CD4-positive, alpha-beta T cell treated with Interleukin-6 for 4 hours (primary cell): ENCODE measurements around the gene PDE9A.
A peak's percentile ranks its signal among the peaks of the same experiment; 100 is the strongest.
"Not testable (repeated sequence)": the region's sequence is repeated elsewhere in the genome, so short reads cannot be mapped to it uniquely, and the experiment has no call there.

Experiments used
- DNase-seq: peaks from one replicate; pipeline ENCODE4 v3.0.0-alpha.2; 2020; ENCODE audit warnings: mixed read lengths

Gene PDE9A

DNA sequence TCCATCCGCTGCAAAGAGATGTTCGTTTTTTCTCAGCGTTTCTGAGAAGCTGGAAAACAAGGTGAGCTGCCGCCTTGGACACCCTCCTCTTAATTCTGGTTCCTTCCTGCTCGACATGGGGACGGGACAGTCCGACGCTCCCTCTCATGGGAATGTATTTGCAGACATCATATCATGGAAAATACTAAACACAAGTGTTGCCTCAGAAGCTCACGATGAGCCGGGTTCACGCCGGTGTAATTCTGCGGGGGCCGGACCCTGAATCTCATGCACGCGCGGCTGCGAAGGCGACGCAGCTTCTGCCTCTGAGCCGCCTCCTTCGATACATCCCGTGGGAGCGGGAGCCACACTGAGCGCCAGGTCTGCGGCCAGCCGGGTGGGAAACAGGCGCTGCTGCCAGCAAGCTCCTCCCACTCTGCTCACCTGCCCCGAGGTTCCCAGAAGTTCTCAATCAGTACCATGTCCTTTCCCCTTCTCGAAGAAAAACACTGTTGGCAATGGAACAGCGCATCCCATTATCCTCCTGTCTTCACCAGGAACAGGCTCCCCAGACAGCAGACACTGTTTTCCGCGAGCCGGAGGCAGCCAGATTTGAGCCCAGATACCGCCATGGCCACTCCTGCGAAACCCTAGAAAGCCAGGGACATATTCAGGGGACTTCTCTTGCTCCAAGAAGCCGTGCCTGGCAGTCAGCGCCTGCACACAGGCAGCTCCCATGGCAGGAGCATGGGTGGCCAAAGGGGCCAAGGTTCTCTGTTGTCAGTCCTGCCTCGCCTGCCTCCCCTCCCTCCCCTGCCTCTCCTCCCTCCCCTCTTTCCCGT, 127.9 kb downstream of the PDE9A start:
- peak; percentile 41 for DNase-seq

DNA sequence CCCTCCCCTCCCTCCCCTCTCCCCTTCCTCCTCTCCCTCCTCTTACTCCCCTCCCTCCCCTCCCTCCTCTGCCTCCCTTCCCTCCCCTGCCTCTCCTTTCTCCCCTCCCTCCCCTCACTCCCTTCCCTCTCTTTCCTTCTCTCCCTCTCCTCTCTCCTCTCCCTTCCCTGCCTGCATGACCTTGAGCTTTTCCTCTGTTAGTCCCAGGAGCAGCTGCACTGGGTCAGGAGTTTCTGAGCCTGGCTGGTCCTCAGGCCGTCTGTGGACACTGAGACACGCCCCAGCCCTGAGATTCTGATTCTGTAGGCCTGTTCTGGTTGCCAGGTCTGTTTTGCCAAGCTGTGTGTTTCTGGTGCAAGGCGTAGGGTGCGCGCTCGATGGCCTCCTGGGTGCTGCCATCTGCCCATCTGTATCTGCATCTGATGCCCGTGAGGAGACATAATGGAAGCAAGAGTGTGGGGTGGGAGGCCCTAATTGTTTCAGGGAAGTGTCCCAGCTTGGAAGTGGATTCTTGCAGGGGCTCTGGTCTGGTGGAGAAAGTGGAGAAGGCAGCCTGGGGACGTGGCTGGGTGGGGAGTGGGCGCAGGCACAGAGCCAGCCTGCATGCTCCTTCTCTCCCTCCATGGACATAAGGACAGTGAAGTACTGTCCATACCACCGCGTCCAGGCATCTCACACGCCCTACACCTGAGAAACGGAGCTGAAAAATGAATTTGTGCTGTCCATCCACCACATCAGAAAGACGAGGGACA, 128.7 kb downstream of the PDE9A start:
- DNase-seq = no peak

- peak; percentile 11 for DNase-seq
Observed at GRCh38 chr21:42782723-42783242, 129.4 kb downstream of the PDE9A start.

- DNase-seq = peak; percentile 17
Observed at GRCh38 chr21:42784276-42784675, 130.9 kb downstream of the PDE9A start.

GRCh38 chr21:42784896-42785451, 131.6 kb downstream of the PDE9A start:
- no peak for DNase-seq

DNA sequence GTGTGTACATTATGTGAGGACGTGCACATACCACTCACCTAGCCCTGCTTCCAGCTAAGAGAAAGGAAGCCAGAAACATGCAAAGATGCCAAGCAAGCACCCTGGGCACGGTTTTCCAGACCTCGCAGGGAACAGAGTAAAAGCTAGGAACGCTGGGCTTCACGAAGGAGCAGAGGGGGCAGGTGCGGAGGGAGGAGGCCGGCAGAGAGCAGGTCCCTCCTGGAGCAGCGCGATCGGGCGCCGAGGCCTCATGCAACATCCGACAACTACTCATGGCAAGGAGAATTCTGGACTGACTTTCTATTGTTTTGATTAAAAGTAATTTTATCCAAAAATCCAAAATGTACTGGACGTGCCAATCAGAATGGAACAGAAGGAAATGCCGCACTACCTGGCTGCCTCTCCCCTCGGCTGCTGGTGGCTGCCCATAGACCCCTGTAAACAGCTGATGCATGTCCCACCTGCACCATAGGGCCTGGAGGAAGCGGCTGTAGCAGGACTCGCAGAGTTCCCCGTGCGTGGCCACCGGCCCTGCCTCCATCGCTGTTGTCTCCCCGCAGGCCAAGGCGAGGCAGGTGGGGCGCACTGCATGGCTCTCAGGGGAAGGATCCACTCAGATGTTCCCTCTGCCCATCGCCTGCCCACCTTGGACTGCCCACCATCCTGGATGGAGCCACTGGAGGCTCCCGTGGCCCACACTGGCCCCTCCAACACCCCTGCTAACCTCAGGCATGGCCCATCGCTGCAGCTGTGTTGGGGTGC, 132.4 kb downstream of the PDE9A start:
- DNase-seq = no peak

- DNase-seq = no peak
Observed at GRCh38 chr21:42786884-42787283, 133.5 kb downstream of the PDE9A start.

DNA sequence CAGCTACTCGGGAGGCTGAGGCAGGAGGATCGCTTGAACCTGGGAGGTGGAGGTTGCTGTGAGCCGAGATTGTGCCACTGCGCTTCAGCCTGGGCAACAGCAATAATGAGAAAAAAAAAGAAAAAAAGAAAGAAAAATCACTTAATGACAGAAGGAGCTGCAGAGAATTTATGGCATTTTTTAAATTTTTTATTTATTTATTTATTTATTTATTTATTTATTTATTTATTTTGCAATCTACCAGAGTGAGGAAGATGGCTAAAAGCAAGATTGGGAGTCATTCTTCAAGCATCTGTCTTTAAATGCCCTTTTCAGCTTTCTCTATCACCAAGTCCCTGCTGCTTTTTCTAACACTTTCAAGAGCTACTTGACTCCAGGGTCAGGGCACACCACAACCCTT, 134.2 kb downstream of the PDE9A start:
- no peak for DNase-seq

DNA sequence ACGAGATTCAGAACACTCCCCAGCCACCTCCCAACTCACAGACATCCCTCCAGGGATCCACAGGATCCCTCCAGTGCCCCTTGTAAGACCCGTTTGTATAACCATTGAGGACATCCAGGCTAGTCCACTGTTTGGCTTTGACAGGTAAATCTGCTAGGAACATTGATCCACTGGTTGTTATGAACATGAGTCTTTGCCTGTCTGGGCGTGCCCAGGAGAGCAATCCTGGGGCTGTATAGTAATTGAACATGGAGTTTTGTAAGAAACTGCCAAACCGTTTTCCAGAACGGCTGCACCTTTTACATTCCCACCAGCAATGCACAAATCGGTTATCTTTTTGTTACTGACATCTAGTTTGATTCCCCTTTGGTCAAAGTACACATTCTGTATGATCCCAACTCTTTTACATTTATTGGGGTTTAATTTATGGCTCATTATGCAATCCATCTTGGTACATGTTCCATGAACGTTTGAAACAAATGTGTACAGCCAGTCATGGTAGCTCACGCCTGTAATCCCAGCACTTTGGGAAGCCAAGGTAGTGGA, 137.2 kb downstream of the PDE9A start:
- DNase-seq = no peak

GRCh38 chr21:42793774-42794173, 140.4 kb downstream of the PDE9A start:
- DNase-seq = no peak

- DNase-seq = no peak
Observed at GRCh38 chr21:42794551-42794950, 141.1 kb downstream of the PDE9A start.

DNA sequence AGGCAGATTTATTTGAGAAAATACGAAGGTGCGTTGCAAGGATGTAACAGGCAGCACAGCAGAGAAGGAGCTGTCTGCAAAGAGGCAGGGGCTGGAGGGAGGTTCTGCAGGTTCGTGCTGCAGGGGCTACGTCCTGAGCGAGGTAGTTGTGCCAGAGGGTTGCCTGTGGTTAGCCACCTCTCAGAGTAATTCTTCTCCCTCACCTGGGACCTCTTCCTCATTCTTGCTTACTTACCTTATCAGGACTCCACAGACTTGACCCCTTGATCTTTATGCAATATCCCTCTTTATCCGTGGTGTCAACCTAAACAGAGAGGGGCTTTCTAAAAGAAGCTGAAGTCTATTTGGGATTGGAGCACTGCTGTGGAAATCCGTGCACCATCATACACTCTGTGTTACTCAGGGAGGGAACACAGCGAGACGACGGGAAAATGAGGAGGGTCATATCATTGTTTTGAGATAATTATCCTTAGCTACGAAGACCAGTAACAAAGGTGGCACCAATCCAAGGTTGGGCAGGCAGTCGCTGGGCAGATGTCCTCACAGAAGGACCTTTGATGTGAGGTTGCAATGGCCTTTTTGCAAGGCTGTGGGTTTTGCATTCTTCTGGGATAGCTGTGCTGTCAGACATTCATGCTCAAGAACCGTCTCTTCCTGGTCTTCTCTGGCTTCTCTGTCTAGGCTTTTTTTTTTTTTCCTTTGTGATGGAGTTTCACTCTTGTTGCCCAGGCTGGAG, 143.1 kb downstream of the PDE9A start:
- DNase-seq = no peak

DNA sequence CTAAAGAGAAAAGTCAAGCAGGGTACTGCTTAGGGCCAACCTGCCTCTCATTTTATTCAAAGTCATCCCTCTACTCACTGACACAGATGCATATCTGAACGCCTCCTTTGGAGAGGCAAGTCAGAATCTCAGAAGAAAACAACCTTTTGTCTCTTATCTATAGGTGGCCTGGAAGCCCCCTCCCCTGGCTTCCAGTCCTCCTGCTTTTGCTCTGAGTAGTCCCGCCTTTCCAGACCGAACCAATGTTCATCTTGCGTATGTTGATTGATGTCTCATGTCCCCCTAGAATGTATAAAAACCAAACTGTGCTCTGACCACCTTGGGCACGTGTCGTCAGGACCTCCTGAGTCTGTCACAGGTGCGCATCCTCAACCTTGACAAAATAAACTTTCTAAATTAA, 144.1 kb downstream of the PDE9A start:
- DNase-seq = no peak

GRCh38 chr21:42798106-42798505, 144.7 kb downstream of the PDE9A start:
- DNase-seq = no peak

- no peak for DNase-seq
Observed at GRCh38 chr21:42799516-42799915, 146.1 kb downstream of the PDE9A start.

- DNase-seq = no peak
Observed at GRCh38 chr21:42799948-42800347, 146.5 kb downstream of the PDE9A start.

GRCh38 chr21:42801616-42802015, 148.2 kb downstream of the PDE9A start:
- DNase-seq = not testable (repeated sequence)

GRCh38 chr21:42806509-42807140, 153.2 kb downstream of the PDE9A start:
- DNase-seq = no peak

- DNase-seq = not testable (repeated sequence)
Observed at GRCh38 chr21:42807293-42807895, 154.0 kb downstream of the PDE9A start.

DNA sequence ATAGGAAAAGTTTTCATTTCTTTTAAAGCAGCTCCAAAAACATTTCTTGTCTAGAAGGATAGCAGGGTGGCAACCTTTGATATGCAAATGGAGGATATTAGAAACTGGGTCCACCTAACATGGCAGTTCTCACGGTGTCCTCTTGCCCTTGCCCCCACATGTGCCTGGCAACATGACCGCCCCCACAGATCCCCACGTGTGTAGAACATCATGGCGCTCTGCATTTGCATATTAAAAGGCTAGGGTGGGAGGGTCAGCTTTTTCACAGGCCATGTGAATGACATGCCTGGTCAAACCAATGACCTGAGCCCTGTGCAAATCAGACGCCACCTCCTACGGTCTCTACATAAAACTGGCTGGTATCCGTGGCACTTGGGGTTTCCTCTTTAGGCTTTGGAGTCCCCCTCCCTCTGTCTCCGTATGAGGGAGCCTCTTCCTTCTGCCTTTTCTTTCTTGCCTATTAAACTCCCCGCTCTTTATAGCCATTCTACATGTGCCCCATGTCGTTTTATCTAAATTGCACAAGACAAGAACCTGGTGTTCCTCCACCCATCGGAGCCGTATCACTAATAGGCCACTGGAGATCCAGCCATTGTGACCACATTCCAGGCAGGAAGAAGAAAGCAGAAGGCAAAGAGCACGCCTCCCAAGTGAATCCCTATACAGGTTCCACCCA, 154.7 kb downstream of the PDE9A start:
- DNase-seq = no peak
